ENCODE measurements around the gene KIAA1217.

GRCh38 chr10:24215603-24216002, 6.7 kb downstream of the KIAA1217 start:
- TF ChIP-seq, protein P1, sequence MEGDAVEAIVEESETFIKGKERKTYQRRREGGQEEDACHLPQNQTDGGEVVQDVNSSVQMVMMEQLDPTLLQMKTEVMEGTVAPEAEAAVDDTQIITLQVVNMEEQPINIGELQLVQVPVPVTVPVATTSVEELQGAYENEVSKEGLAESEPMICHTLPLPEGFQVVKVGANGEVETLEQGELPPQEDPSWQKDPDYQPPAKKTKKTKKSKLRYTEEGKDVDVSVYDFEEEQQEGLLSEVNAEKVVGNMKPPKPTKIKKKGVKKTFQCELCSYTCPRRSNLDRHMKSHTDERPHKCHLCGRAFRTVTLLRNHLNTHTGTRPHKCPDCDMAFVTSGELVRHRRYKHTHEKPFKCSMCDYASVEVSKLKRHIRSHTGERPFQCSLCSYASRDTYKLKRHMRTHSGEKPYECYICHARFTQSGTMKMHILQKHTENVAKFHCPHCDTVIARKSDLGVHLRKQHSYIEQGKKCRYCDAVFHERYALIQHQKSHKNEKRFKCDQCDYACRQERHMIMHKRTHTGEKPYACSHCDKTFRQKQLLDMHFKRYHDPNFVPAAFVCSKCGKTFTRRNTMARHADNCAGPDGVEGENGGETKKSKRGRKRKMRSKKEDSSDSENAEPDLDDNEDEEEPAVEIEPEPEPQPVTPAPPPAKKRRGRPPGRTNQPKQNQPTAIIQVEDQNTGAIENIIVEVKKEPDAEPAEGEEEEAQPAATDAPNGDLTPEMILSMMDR (IDR thresholded peaks at IDR 0.05) = no peak
- no peak for TF ChIP-seq POLR2A (IDR thresholded peaks at IDR 0.05)

All from lower leg skin (tissue), 3 donors.